Activated naive CD8-positive, alpha-beta T cell (primary cell): ENCODE data around the gene TYW5.
A peak's percentile ranks its signal among the peaks of the same experiment; 100 is the strongest.

Experiments used
- H3K27ac Mint-ChIP-seq: one replicate; pipeline ENCODE4 v1.8.0; 2021; ENCODE audit warnings: mixed read lengths
- H3K27me3 Mint-ChIP-seq: one replicate; pipeline ENCODE4 v1.8.0; 2021; ENCODE audit warnings: mixed read lengths
- H3K36me3 Mint-ChIP-seq: one replicate; pipeline ENCODE4 v1.8.0; 2021; ENCODE audit warnings: mixed read lengths
- H3K4me1 Mint-ChIP-seq: one replicate; pipeline ENCODE4 v1.8.0; 2021; ENCODE audit warnings: low read depth, mixed read lengths
- H3K4me3 Mint-ChIP-seq: one replicate; pipeline ENCODE4 v1.8.0; 2021; ENCODE audit warnings: mild to moderate bottlenecking, mixed read lengths
- H3K9me3 Mint-ChIP-seq: one replicate; pipeline ENCODE4 v1.8.0; 2021; ENCODE audit warnings: low read depth, mixed read lengths

TYW5 gene

GRCh38 chr2:199951023-199951422 lies 4.3 kb downstream of the TYW5 start:
- no peaks in the 10 kb centered on the region for H3K9me3 Mint-ChIP-seq
- peaks cover 2% of the 10 kb centered on the region for H3K36me3 Mint-ChIP-seq
- no peaks in the 10 kb centered on the region for H3K27me3 Mint-ChIP-seq
- no peak overlapping the region for H3K4me3 Mint-ChIP-seq
- no peak overlapping the region for H3K27ac Mint-ChIP-seq
- H3K4me1 Mint-ChIP-seq = peaks cover 42% of the 10 kb centered on the region

GRCh38 chr2:199950396-199950795 lies 4.9 kb downstream of the TYW5 start:
- H3K27ac Mint-ChIP-seq = no peak overlapping the region
- H3K4me1 Mint-ChIP-seq = peaks cover 43% of the 10 kb centered on the region
- no peak overlapping the region for H3K4me3 Mint-ChIP-seq
- H3K36me3 Mint-ChIP-seq = peaks cover 2% of the 10 kb centered on the region
- H3K9me3 Mint-ChIP-seq = no peaks in the 10 kb centered on the region
- no peaks in the 10 kb centered on the region for H3K27me3 Mint-ChIP-seq

GRCh38 chr2:199946836-199947235 lies 8.5 kb downstream of the TYW5 start:
- H3K27me3 Mint-ChIP-seq = no peaks in the 10 kb centered on the region
- no peaks in the 10 kb centered on the region for H3K9me3 Mint-ChIP-seq
- H3K36me3 Mint-ChIP-seq = peaks cover 2% of the 10 kb centered on the region
- H3K4me1 Mint-ChIP-seq = peaks cover 21% of the 10 kb centered on the region
- H3K27ac Mint-ChIP-seq = no peak overlapping the region
- H3K4me3 Mint-ChIP-seq = no peak overlapping the region

GRCh38 chr2:199946196-199946595 lies 9.1 kb downstream of the TYW5 start:
- no peaks in the 10 kb centered on the region for H3K27me3 Mint-ChIP-seq
- no peak overlapping the region for H3K4me3 Mint-ChIP-seq
- H3K36me3 Mint-ChIP-seq = peaks cover 2% of the 10 kb centered on the region
- peaks cover 19% of the 10 kb centered on the region for H3K4me1 Mint-ChIP-seq
- no peaks in the 10 kb centered on the region for H3K9me3 Mint-ChIP-seq
- H3K27ac Mint-ChIP-seq = no peak overlapping the region

DNA sequence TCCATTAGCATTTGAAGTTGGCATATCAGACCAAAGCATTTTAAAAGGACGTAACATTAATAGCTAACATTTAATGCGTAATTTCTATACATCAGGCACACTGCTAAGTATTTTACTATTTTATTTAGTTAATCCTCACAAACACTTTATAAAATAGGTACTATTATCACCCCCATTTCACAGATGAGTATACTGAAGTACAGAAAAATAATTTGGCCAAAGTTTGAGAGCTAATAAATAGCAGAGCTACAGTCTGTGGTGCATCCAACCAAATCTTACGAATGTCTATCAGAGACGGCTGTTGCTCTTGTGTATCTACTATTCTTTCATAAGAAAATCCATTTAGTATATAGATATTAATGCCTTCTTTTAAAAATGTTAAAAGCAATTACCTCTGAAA lies 11.9 kb downstream of the TYW5 start:
- Mint-ChIP-seq H3K27ac (no peak overlapping the region), H3K27me3 (no peaks in the 10 kb centered on the region), H3K4me1 (peaks cover 9% of the 10 kb centered on the region), H3K9me3 (no peaks in the 10 kb centered on the region), H3K36me3 (peaks cover 2% of the 10 kb centered on the region), H3K4me3 (no peak overlapping the region)

GRCh38 chr2:199940373-199940772 lies 14.9 kb downstream of the TYW5 start:
- Mint-ChIP-seq H3K9me3 (no peaks in the 10 kb centered on the region), H3K27me3 (no peaks in the 10 kb centered on the region), H3K36me3 (no peaks in the 10 kb centered on the region), H3K27ac (no peak overlapping the region), H3K4me1 (peaks cover 2% of the 10 kb centered on the region), H3K4me3 (no peak overlapping the region)

- H3K4me3 Mint-ChIP-seq = no peak overlapping the region
- no peak overlapping the region for H3K27ac Mint-ChIP-seq
- no peaks in the 10 kb centered on the region for H3K27me3 Mint-ChIP-seq
- no peaks in the 10 kb centered on the region for H3K9me3 Mint-ChIP-seq
- no peaks in the 10 kb centered on the region for H3K4me1 Mint-ChIP-seq
- H3K36me3 Mint-ChIP-seq = no peaks in the 10 kb centered on the region
These were observed 18.7 kb downstream of the TYW5 start for GRCh38 chr2:199936554-199936953.

DNA sequence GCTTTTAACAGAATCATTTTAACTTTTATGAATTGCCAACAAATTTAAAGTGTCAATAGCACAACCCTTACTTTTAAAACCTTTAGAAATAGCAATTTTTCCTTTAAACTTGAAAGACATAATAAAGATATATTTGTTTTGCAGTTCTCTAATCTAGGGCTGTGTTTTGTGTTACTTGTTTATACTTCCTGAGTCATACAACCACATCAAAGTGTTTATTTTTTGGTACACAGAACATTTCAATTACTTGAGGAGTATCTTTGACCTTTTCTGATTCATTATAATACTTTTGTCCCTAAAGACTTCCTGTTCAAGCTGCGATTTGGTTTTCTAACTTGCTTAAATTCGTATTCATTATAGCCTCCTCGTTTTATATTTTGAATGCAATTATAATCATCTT lies 21.8 kb downstream of the TYW5 start:
- H3K27me3 Mint-ChIP-seq = no peaks in the 10 kb centered on the region
- no peaks in the 10 kb centered on the region for H3K9me3 Mint-ChIP-seq
- H3K36me3 Mint-ChIP-seq = no peaks in the 10 kb centered on the region
- H3K4me1 Mint-ChIP-seq = peaks cover 1% of the 10 kb centered on the region
- H3K4me3 Mint-ChIP-seq = no peak overlapping the region
- peak overlapping the region; percentile 28 for H3K27ac Mint-ChIP-seq

DNA sequence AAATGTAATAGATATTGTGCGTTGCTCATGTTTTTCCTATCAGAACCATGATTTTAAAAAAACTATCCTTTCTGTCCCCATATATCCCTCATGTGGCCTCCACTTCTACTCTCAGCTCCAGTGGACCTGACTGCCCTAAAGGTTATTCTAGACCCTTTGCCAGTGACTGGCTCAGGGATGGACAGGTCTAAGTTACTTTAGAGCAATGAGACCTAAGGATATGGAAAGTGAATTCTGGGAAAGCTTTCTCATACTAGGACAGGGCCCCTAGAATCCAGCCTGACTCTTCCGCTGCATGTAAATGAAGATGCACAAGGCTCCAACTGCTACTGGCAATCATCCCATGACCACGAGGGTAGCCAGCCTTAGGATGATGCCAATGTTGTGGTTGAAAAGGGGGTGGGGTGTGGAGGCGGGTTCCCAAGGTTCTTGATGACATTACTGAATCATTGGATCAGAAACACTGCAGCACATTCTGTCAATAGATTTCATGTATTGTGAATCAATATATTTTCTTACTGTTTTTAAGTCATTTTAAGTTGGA lies 22.9 kb downstream of the TYW5 start:
- peaks cover 1% of the 10 kb centered on the region for H3K4me1 Mint-ChIP-seq
- no peaks in the 10 kb centered on the region for H3K9me3 Mint-ChIP-seq
- no peaks in the 10 kb centered on the region for H3K36me3 Mint-ChIP-seq
- H3K27me3 Mint-ChIP-seq = no peaks in the 10 kb centered on the region
- H3K4me3 Mint-ChIP-seq = no peak overlapping the region
- H3K27ac Mint-ChIP-seq = no peak overlapping the region

DNA sequence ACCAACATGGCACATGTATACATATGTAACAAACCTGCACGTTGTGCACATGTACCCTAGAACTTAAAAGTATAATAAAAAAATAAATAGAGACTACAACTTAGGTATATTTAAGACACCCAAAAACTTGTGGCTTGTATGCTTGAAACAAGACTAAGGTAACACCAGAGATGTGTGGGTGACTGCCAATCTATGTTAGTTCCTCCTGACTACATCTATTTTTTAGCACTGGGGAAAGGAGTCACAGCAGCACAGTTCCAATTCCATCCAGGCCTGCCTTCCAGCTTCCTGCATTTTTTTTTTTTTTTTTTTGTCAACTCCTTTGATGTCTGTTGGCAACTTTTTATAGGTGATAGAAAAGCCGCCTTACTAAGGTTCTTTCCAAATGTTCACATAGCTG lies 26.0 kb downstream of the TYW5 start:
- H3K36me3 Mint-ChIP-seq = peaks cover 4% of the 10 kb centered on the region
- peaks cover 1% of the 10 kb centered on the region for H3K4me1 Mint-ChIP-seq
- no peaks in the 10 kb centered on the region for H3K27me3 Mint-ChIP-seq
- H3K4me3 Mint-ChIP-seq = no peak overlapping the region
- H3K9me3 Mint-ChIP-seq = no peaks in the 10 kb centered on the region
- H3K27ac Mint-ChIP-seq = peak overlapping the region; percentile 28

DNA sequence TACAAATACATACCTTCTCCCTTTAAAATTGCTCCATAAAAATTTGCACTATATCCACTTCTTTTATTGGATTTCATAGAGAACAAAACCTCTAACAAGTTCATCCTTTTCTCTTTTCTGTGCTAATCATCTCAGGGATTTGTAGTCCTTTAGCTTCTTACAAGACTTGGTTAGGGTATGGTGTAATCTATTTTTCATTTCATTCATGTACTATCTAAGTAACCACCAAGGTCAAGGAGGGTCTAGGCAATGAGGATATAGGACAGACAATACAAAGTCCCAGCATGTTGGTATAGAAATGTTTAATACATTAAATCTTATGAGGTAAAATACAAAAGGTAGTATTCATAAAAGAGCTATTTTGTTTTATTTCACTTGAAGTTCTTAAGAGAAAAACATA lies 26.7 kb downstream of the TYW5 start:
- peak overlapping the region; percentile 59 for H3K27ac Mint-ChIP-seq

GRCh38 chr2:199928226-199928625 lies 27.1 kb downstream of the TYW5 start:
- H3K27me3 Mint-ChIP-seq = no peaks in the 10 kb centered on the region
- peaks cover 4% of the 10 kb centered on the region for H3K36me3 Mint-ChIP-seq
- peaks cover 7% of the 10 kb centered on the region for H3K4me1 Mint-ChIP-seq
- H3K27ac Mint-ChIP-seq = peak overlapping the region; percentile 59
- no peaks in the 10 kb centered on the region for H3K9me3 Mint-ChIP-seq
- no peak overlapping the region for H3K4me3 Mint-ChIP-seq

More for the DNA sequence above, 26.7 kb downstream of the TYW5 start:
- no peaks in the 10 kb centered on the region for H3K9me3 Mint-ChIP-seq
- H3K36me3 Mint-ChIP-seq = peaks cover 4% of the 10 kb centered on the region
- peaks cover 7% of the 10 kb centered on the region for H3K4me1 Mint-ChIP-seq
- no peaks in the 10 kb centered on the region for H3K27me3 Mint-ChIP-seq
- H3K4me3 Mint-ChIP-seq = no peak overlapping the region

DNA sequence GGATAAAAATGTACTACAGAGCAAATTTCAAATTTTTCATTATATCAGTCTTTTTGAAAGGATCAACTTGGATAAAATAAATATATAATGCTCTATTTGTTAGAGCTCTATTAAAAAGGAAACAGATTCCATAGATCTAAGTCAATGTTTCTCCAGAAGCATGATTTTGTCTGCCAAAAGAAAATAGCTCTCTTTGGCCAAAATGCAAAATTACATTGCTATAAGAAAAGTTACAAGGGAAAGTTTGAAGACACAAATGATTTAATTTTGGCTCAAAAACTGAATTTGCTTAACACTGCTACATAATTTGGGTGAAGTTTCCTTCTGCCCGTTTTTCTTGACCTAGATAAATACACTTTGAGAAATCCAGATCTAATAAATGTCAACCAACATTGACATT lies 28.5 kb downstream of the TYW5 start:
- peak overlapping the region; percentile 16 for H3K27ac Mint-ChIP-seq
- no peak overlapping the region for H3K4me3 Mint-ChIP-seq
- no peaks in the 10 kb centered on the region for H3K27me3 Mint-ChIP-seq
- H3K4me1 Mint-ChIP-seq = peaks cover 13% of the 10 kb centered on the region
- no peaks in the 10 kb centered on the region for H3K9me3 Mint-ChIP-seq
- H3K36me3 Mint-ChIP-seq = peaks cover 4% of the 10 kb centered on the region

DNA sequence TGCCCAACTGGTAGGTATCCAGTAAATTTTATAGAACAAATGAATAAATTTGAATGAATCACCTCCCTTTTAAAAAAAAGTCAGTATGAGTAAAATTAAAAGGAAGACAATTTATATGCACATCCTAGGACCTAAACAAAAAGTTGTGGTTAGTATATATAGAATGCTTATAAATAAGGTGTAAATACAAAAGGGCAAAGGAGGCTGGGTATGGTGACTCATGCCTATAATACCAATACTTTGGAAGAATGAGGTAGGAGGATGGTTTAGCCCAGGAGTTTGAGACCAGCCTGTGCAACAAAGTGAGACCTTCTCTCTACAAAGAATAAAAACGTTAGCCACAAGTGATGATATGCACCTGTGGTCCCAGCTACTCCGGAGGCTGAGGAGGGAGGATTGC lies 31.4 kb downstream of the TYW5 start:
- Mint-ChIP-seq H3K9me3 (no peaks in the 10 kb centered on the region), H3K36me3 (peaks cover 4% of the 10 kb centered on the region), H3K4me1 (peaks cover 16% of the 10 kb centered on the region), H3K27me3 (no peaks in the 10 kb centered on the region), H3K4me3 (no peak overlapping the region), H3K27ac (no peak overlapping the region)

DNA sequence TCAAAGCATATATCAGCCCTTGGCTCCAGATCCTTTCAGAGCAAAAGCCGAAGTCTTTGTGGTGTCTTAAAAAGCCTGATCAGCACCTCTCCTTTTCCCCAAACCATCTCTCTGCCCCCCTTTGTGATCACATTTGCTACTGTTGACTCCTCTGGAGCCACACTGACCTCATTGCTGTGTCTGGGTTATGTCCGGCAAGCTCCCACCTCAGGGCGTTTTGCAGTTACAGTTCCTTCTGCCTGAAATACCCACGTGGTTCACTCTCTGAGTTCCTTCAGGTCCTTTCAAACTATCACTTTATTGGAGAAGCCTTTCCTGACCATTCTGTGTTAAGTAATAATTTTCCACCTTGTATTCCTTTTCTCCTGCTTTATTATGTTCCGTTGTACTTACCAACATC lies 32.4 kb downstream of the TYW5 start:
- H3K4me1 Mint-ChIP-seq = peaks cover 17% of the 10 kb centered on the region
- peaks cover 8% of the 10 kb centered on the region for H3K36me3 Mint-ChIP-seq
- H3K27me3 Mint-ChIP-seq = no peaks in the 10 kb centered on the region
- H3K27ac Mint-ChIP-seq = no peak overlapping the region
- H3K4me3 Mint-ChIP-seq = no peak overlapping the region
- no peaks in the 10 kb centered on the region for H3K9me3 Mint-ChIP-seq

GRCh38 chr2:199916980-199917379 lies 38.3 kb downstream of the TYW5 start:
- Mint-ChIP-seq H3K36me3 (peaks cover 30% of the 10 kb centered on the region), H3K27ac (no peak overlapping the region), H3K4me3 (no peak overlapping the region), H3K9me3 (no peaks in the 10 kb centered on the region), H3K4me1 (peaks cover 38% of the 10 kb centered on the region), H3K27me3 (no peaks in the 10 kb centered on the region)
